ENCODE data around the gene RCCD1. TPM values are rescaled to one million over a fixed set of nuclear protein-coding genes. Genes with fewer than 3 reads are reported as not detected.

Gene RCCD1
- total and polyA plus RNA-seq, 5 donors from 2014 or later: 2.2 to 6.2 (median 4.0) TPM

GRCh38 chr15:90915216-90915807, 39.4 kb upstream of the RCCD1 start:
- Histone ChIP-seq H3K36me3 (ENCODE audit: control insufficient read depth, insufficient read depth, low read length) (peaks cover 86% of the 10 kb centered on the region), H3K9me3 (ENCODE audit: control insufficient read depth in 2 of 2, low read length in 2 of 2) (no peaks in the 10 kb centered on the region), H3K4me1 (ENCODE audit: control insufficient read depth, insufficient read depth, low read length, poor library complexity, severe bottlenecking) (no peaks in the 10 kb centered on the region), H3K27me3 (ENCODE audit: control insufficient read depth, insufficient read depth, low read length) (no peaks in the 10 kb centered on the region), H3K27ac (ENCODE audit: insufficient read depth, low read length, poor library complexity, severe bottlenecking) (no peak overlapping the region), H3K4me3 (ENCODE audit: low read depth, low read length) (no peak overlapping the region)
- Mint-ChIP-seq H3K4me1 (peaks cover 0 to 2% (median 0%) of the 10 kb centered on the region in 4 donors), H3K4me3 (no peak overlapping the region), H3K36me3 (peaks cover 55% of the 10 kb centered on the region), H3K27ac (no peak overlapping the region), H3K9me3 (peaks cover 0 to 2% (median 0%) of the 10 kb centered on the region in 7 donors), H3K27me3 (no peaks in the 10 kb centered on the region)
- ATAC-seq (ENCODE audit: low read depth in 2 of 2) (no peak), DNase-seq (no peak)

DNA sequence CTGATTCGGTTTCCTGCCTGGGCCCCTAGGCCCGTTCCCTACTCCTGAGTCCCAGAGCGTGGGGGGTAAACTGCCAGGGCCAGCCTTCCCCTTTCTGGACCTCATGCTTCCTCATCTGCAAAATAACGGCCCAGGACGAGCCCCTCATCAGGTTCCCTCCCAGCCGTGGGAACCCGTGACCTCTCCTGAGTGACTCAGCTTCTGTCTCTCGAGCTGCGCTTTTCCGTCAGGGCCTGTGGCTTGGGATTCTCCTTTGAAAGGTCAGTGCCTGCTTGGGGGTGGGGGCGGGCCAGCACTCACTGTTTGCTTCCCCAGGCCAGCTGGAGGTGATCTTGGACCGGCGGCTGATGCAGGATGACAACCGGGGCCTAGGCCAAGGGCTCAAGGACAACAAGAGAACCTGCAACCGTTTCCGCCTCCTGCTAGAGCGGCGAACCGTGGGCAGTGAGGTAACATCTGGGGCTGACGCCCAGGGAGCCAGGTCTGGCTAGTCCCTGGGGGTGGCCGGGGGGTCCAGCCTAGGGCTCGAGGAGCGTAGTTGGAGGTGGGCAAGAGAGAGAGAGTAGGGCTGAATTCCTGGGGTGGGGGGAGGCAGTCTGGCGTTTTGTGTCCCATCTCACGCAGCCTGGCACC, 38.8 kb upstream of the RCCD1 start:
- Histone ChIP-seq H3K27ac (ENCODE audit: insufficient read depth, low read length, poor library complexity, severe bottlenecking) (no peak overlapping the region), H3K4me1 (ENCODE audit: control insufficient read depth, insufficient read depth, low read length, poor library complexity, severe bottlenecking) (no peaks in the 10 kb centered on the region), H3K4me3 (ENCODE audit: low read depth, low read length) (no peak overlapping the region), H3K36me3 (ENCODE audit: control insufficient read depth, insufficient read depth, low read length) (peaks cover 87% of the 10 kb centered on the region), H3K27me3 (ENCODE audit: control insufficient read depth, insufficient read depth, low read length) (no peaks in the 10 kb centered on the region), H3K9me3 (ENCODE audit: control insufficient read depth in 2 of 2, low read length in 2 of 2) (no peaks in the 10 kb centered on the region)
- Mint-ChIP-seq H3K27ac (no peak overlapping the region), H3K27me3 (no peaks in the 10 kb centered on the region), H3K36me3 (peaks cover 62% of the 10 kb centered on the region), H3K4me3 (no peak overlapping the region), H3K9me3 (peaks cover 0 to 2% (median 0%) of the 10 kb centered on the region in 7 donors), H3K4me1 (peaks cover 0 to 2% (median 0%) of the 10 kb centered on the region in 4 donors)
- no peak for DNase-seq
- ATAC-seq (ENCODE audit: low read depth in 2 of 2): peak; percentile 18 to 30

DNA sequence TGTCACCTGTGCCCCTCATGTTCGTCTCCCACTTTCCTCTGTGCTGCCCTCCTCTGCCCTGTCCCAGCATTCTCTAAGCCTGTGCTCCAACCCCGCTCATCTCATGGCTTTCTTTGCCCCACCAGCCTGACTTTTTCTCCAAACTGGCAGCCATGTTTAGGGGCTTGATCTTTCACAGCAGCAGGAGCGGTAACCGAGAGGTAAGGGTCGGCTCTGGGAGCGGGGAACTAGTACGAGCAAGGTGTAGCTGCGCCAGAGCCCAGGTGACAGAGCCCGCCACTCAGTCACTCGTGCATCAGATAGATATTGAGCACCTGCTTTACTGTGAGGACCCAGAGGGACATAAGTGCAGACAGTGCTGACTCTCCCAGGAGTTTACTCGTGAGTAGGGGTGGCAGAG, 38.2 kb upstream of the RCCD1 start:
- Histone ChIP-seq H3K27me3 (ENCODE audit: control insufficient read depth, insufficient read depth, low read length) (no peaks in the 10 kb centered on the region), H3K4me1 (ENCODE audit: control insufficient read depth, insufficient read depth, low read length, poor library complexity, severe bottlenecking) (no peaks in the 10 kb centered on the region), H3K27ac (ENCODE audit: insufficient read depth, low read length, poor library complexity, severe bottlenecking) (no peak overlapping the region), H3K9me3 (ENCODE audit: control insufficient read depth in 2 of 2, low read length in 2 of 2) (no peaks in the 10 kb centered on the region), H3K4me3 (ENCODE audit: low read depth, low read length) (no peak overlapping the region), H3K36me3 (ENCODE audit: control insufficient read depth, insufficient read depth, low read length) (peaks cover 87% of the 10 kb centered on the region)
- Mint-ChIP-seq H3K27ac (no peak overlapping the region), H3K27me3 (no peaks in the 10 kb centered on the region), H3K4me3 (no peak overlapping the region), H3K36me3 (peaks cover 66% of the 10 kb centered on the region), H3K4me1 (peaks cover 0 to 2% (median 0%) of the 10 kb centered on the region in 4 donors), H3K9me3 (peaks cover 0 to 2% (median 0%) of the 10 kb centered on the region in 7 donors)
- ATAC-seq (ENCODE audit: low read depth in 2 of 2) (no peak), DNase-seq (no peak)

DNA sequence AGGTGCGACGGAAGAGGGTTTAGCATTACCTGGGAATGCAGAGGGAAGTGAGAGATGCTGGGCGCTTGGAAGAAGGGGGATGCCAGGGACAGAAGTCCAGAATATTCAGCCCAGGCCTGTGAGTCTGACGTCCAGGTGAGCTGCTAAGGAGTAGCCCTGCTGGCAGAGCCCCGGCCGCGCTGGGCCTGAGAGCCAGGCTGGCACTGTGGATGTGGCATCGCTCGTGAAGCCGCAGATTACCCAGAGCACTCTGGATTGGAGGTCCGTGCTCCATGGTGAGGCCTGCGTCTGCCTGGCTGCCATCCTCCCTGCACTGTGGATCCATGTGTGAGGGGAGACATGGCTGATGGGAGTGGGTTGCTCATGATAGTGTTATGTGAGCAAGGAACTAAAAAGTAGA, 37.1 kb upstream of the RCCD1 start:
- H3K4me1 ChIP-seq (ENCODE audit: control insufficient read depth, insufficient read depth, low read length, poor library complexity, severe bottlenecking): no peaks in the 10 kb centered on the region
- Mint-ChIP-seq H3K27ac (no peak overlapping the region), H3K27me3 (no peaks in the 10 kb centered on the region), H3K36me3 (peaks cover 66% of the 10 kb centered on the region), H3K4me1 (peaks cover 0 to 2% (median 0%) of the 10 kb centered on the region in 4 donors), H3K4me3 (no peak overlapping the region), H3K9me3 (peaks cover 0 to 2% (median 0%) of the 10 kb centered on the region in 7 donors)
- no peak for DNase-seq
- H3K36me3 ChIP-seq (ENCODE audit: control insufficient read depth, insufficient read depth, low read length): peaks cover 76% of the 10 kb centered on the region
- no peaks in the 10 kb centered on the region for H3K9me3 ChIP-seq (ENCODE audit: control insufficient read depth in 2 of 2, low read length in 2 of 2)
- no peaks in the 10 kb centered on the region for H3K27me3 ChIP-seq (ENCODE audit: control insufficient read depth, insufficient read depth, low read length)
- no peak overlapping the region for H3K4me3 ChIP-seq (ENCODE audit: low read depth, low read length)
- no peak for ATAC-seq (ENCODE audit: low read depth in 2 of 2)
- H3K27ac ChIP-seq (ENCODE audit: insufficient read depth, low read length, poor library complexity, severe bottlenecking): no peak overlapping the region

DNA sequence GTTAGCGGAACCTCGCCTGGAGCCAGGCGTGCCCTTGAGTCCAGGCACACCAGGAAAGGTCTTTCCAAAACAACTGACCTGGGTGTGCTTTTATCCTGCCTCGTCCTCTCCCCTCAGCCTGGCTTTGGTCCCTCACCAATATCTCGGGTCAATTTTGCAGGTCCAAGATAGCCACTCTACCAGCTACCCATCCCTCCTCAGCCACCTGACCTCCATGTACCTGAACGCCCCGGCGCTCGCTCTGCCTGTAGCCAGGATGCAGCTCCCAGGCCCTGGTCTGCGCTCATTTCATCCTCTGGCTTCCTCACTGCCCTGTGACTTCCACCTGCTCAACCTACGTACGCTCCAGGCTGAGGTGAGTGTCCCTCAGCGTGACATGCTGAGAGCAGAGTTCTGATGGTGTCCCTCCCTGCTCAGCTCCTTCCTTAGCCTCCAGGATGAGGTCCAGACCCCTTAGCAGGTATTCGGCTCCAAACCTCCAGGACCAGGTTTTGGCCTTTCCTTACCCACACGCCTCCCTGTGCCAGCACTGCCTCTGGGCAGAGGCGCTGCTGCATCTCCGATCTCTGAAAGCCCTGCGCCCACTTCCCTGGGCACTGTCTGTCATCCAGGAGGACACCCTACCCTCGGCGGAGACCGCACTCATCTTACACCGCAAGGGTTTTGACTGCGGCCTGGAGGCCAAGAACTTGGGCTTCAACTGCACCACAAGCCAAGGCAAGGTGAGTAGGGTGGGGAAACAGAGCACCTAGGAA, 36.5 kb upstream of the RCCD1 start:
- H3K4me1 Mint-ChIP-seq: peaks cover 0 to 2% (median 0%) of the 10 kb centered on the region in 4 donors
- peaks cover 69% of the 10 kb centered on the region for H3K36me3 ChIP-seq (ENCODE audit: control insufficient read depth, insufficient read depth, low read length)
- H3K4me3 ChIP-seq (ENCODE audit: low read depth, low read length): no peak overlapping the region
- DNase-seq: no peak
- no peaks in the 10 kb centered on the region for H3K27me3 ChIP-seq (ENCODE audit: control insufficient read depth, insufficient read depth, low read length)
- H3K27ac Mint-ChIP-seq: peak overlapping the region in 1 of 3 donors; percentile 36
- peaks cover 66% of the 10 kb centered on the region for H3K36me3 Mint-ChIP-seq
- H3K4me3 Mint-ChIP-seq: peak overlapping the region in 1 of 4 donors; percentile 15
- H3K27ac ChIP-seq (ENCODE audit: insufficient read depth, low read length, poor library complexity, severe bottlenecking): no peak overlapping the region
- H3K27me3 Mint-ChIP-seq: no peaks in the 10 kb centered on the region
- peaks cover 0 to 2% (median 0%) of the 10 kb centered on the region in 7 donors for H3K9me3 Mint-ChIP-seq
- no peaks in the 10 kb centered on the region for H3K9me3 ChIP-seq (ENCODE audit: control insufficient read depth in 2 of 2, low read length in 2 of 2)
- ATAC-seq (ENCODE audit: low read depth in 2 of 2): no peak
- H3K4me1 ChIP-seq (ENCODE audit: control insufficient read depth, insufficient read depth, low read length, poor library complexity, severe bottlenecking): no peaks in the 10 kb centered on the region

- Histone ChIP-seq H3K36me3 (ENCODE audit: control insufficient read depth, insufficient read depth, low read length) (peaks cover 63% of the 10 kb centered on the region), H3K27me3 (ENCODE audit: control insufficient read depth, insufficient read depth, low read length) (no peaks in the 10 kb centered on the region), H3K9me3 (ENCODE audit: control insufficient read depth in 2 of 2, low read length in 2 of 2) (no peaks in the 10 kb centered on the region), H3K27ac (ENCODE audit: insufficient read depth, low read length, poor library complexity, severe bottlenecking) (no peak overlapping the region), H3K4me1 (ENCODE audit: control insufficient read depth, insufficient read depth, low read length, poor library complexity, severe bottlenecking) (no peaks in the 10 kb centered on the region), H3K4me3 (ENCODE audit: low read depth, low read length) (no peak overlapping the region)
- Mint-ChIP-seq H3K27me3 (no peaks in the 10 kb centered on the region), H3K27ac (no peak overlapping the region), H3K4me3 (no peak overlapping the region), H3K36me3 (peaks cover 60% of the 10 kb centered on the region), H3K9me3 (peaks cover 0 to 2% (median 0%) of the 10 kb centered on the region in 7 donors), H3K4me1 (peaks cover 0 to 2% (median 0%) of the 10 kb centered on the region in 4 donors)
- no peak for DNase-seq
- no peak for ATAC-seq (ENCODE audit: low read depth in 2 of 2)
Measured at GRCh38 chr15:90918835-90919234, 35.8 kb upstream of the RCCD1 start.

GRCh38 chr15:90921887-90922286, 32.8 kb upstream of the RCCD1 start:
- DNase-seq: no peak
- ATAC-seq (ENCODE audit: low read depth in 2 of 2): no peak
- peaks cover 0 to 6% (median 3%) of the 10 kb centered on the region in 4 donors for H3K4me1 Mint-ChIP-seq
- no peak overlapping the region for H3K4me3 ChIP-seq (ENCODE audit: low read depth, low read length)
- no peak overlapping the region for H3K27ac ChIP-seq (ENCODE audit: insufficient read depth, low read length, poor library complexity, severe bottlenecking)
- H3K9me3 Mint-ChIP-seq: peaks cover 0 to 2% (median 0%) of the 10 kb centered on the region in 7 donors
- H3K36me3 ChIP-seq (ENCODE audit: control insufficient read depth, insufficient read depth, low read length): peaks cover 43% of the 10 kb centered on the region
- no peaks in the 10 kb centered on the region for H3K27me3 ChIP-seq (ENCODE audit: control insufficient read depth, insufficient read depth, low read length)
- no peaks in the 10 kb centered on the region for H3K4me1 ChIP-seq (ENCODE audit: control insufficient read depth, insufficient read depth, low read length, poor library complexity, severe bottlenecking)
- no peaks in the 10 kb centered on the region for H3K27me3 Mint-ChIP-seq
- peaks cover 40% of the 10 kb centered on the region for H3K36me3 Mint-ChIP-seq
- no peaks in the 10 kb centered on the region for H3K9me3 ChIP-seq (ENCODE audit: control insufficient read depth in 2 of 2, low read length in 2 of 2)
- H3K4me3 Mint-ChIP-seq: no peak overlapping the region
- no peak overlapping the region for H3K27ac Mint-ChIP-seq

Measured in CD4-positive, CD25-positive, alpha-beta regulatory T cell (primary cell).